Adrenal gland (tissue), 12 donors: ENCODE data around the gene BRSK2. TPM values are rescaled to one million over a fixed set of nuclear protein-coding genes. Genes with fewer than 3 reads are reported as not detected.
A peak's percentile ranks its signal among the peaks of the same experiment; 100 is the strongest.

Experiments used
- DNase-seq, 7 donors: peaks; one replicate each; pipeline ENCODE4 v3.0.0-alpha.2; 2019 to 2020
- H3K27ac ChIP-seq, 5 donors: fragments of 200-600 bp; sonication (generic) in 4 of 5; 1 replicate in 3 of 5; 2 replicates in 2 of 5; pipeline versions ENCODE4 v1.5.1 to v1.8.0; 2016 to 2020; ENCODE audit warnings: mild to moderate bottlenecking in 1 of 5
- H3K27me3 ChIP-seq: fragments of 200-600 bp; 2 replicates; pipeline ENCODE4 v1.8.0; 2021
- H3K36me3 ChIP-seq, 2 donors: fragments of 200-600 bp; replicated peaks in 1 of 2; 1 replicate in 1 of 2; 2 replicates in 1 of 2; pipeline versions ENCODE4 v1.5.1 to v1.8.0; 2018 to 2022
- H3K4me1 ChIP-seq, 2 donors: fragments of 200-600 bp; replicated peaks in 1 of 2; 1 replicate in 1 of 2; 2 replicates in 1 of 2; pipeline versions ENCODE4 v1.5.1 to v1.8.0; 2018 to 2021
- H3K4me3 ChIP-seq, 4 donors: fragments of 200-600 bp; sonication (generic) in 3 of 4; one replicate each; pipeline ENCODE4 v1.5.1; 2016 to 2018
- H3K9me3 ChIP-seq, 3 donors: fragments of 200-600 bp; sonication (generic) in 1 of 3; replicated peaks in 1 of 3; 1 replicate in 2 of 3; 2 replicates in 1 of 3; pipeline versions ENCODE4 v1.5.1 to v1.8.0; 2016 to 2021
- POLR2A ChIP-seq, 2 donors: fragments of 450-650 bp; IDR thresholded peaks; one replicate each; pipeline ENCODE4 v1.6.1; 2017; ENCODE audit warnings: antibody characterized with exemption in 2 of 2, mild to moderate bottlenecking in 2 of 2, moderate library complexity in 1 of 2
- WGBS, 4 donors: extraction: QIAGEN DNeasy Blood & Tissue Kit in 2 of 4; methylation state at CpG; one replicate each; pipeline versions ENCODE4 v1.1.5 to v1.1.7; 2013 to 2017; 5-methylcytosine and 5-hydroxymethylcytosine counted together
- intact Hi-C, 2 donors: fragments of 100-400 bp; cut with DNase I; formaldehyde crosslinking; loops; one replicate each; pipeline versions ENCODE4 v1.14.1 to v1.15.0; 2022 to 2023
- polyA plus RNA-seq, 3 donors: library from polyadenylated mRNA; stranded (reverse); fragments of 200-250 nt in 2 of 3; fragments of 350-450 nt in 1 of 3; fragmentation: Illumina TruSeq in 1 of 3; extraction: RNeasy Lipid Tissue Mini Kit (QIAGEN cat#74804) in 1 of 3; gene quantifications; one replicate each; pipeline ENCODE4 v1.2.3, GENCODE V29; 2013 to 2014
- total RNA-seq, 9 donors: library from RNA; depleted of rRNA in 4 of 9; stranded (reverse); fragments of >200 nt in 4 of 9; fragments of 120-200 nt in 1 of 9; fragmentation: NEBNext Ultra II Directional in 1 of 9; extraction: Animal tissue kit (Norgen Biotek cat#: 25700) in 1 of 9; gene quantifications; one replicate each; pipeline versions ENCODE4 v1.1.0 to v1.2.4, GENCODE V29; 2013 to 2023
- TF ChIP-seq, protein P1 (sequence below), 6 experiments: fragments of 450-650 bp in 4 of 6; fragments of 200-600 bp in 2 of 6; sonication (generic) in 1 of 6; IDR thresholded peaks; 1 replicate in 5 of 6; 2 replicates in 1 of 6; pipeline versions ENCODE4 v1.5.1 to v1.8.0; 2016 to 2021; ENCODE audit warnings: antibody characterized with exemption in 6 of 6, mild to moderate bottlenecking in 2 of 6, moderate library complexity in 1 of 6
- donor health status: healthy with polysubstance abuse.
- donor health status: Bipolar disorder and iron deficiency.
- donor health status: DM: yes; HTN: yes; CAD: no.
- donor health status: DM: no; HTN: no; CAD: no.
- donor health status: DM: no; HTN: no; CAD: no.
- donor health status: DM: yes; HTN: yes; CAD: no.

Gene BRSK2
- total and polyA plus RNA-seq, 12 donors: 0.18 to 24.5 (median 1.4) TPM; not detected in 1

DNA sequence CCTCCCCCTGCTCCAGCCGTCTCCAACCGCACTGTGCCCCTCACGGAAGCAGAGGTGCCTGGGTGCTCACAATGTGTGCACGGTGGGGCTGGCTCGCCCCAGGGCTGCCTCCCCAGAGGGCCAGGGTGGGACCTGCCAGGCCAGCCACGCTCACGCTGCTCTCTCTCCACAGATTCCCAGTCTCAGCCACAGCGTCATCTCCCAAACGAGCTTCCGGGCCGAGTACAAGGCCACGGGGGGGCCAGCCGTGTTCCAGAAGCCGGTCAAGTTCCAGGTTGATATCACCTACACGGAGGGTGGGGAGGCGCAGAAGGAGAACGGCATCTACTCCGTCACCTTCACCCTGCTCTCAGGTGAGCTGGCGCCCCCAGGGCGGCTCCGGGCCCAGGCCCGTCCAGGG, 66.4 kb downstream of the BRSK2 start:
- WGBS, 4 donors: 30 to 60% (median 53%) methylated on average over 5 to 22 of the region's 22 CpGs
- no peaks in the 10 kb centered on the region for H3K36me3 ChIP-seq
- peaks cover 0 to 16% of the 10 kb centered on the region in 2 donors for H3K4me1 ChIP-seq
- peak in 5 of 7 donors; percentile 45 to 73 (median 62) for DNase-seq
- H3K27me3 ChIP-seq: no peaks in the 10 kb centered on the region
- H3K27ac ChIP-seq: no peak overlapping the region
- no peak overlapping the region for H3K4me3 ChIP-seq
- no peaks in the 10 kb centered on the region for H3K9me3 ChIP-seq
- intact Hi-C loops: no loop called here
- TF ChIP-seq, protein P1, sequence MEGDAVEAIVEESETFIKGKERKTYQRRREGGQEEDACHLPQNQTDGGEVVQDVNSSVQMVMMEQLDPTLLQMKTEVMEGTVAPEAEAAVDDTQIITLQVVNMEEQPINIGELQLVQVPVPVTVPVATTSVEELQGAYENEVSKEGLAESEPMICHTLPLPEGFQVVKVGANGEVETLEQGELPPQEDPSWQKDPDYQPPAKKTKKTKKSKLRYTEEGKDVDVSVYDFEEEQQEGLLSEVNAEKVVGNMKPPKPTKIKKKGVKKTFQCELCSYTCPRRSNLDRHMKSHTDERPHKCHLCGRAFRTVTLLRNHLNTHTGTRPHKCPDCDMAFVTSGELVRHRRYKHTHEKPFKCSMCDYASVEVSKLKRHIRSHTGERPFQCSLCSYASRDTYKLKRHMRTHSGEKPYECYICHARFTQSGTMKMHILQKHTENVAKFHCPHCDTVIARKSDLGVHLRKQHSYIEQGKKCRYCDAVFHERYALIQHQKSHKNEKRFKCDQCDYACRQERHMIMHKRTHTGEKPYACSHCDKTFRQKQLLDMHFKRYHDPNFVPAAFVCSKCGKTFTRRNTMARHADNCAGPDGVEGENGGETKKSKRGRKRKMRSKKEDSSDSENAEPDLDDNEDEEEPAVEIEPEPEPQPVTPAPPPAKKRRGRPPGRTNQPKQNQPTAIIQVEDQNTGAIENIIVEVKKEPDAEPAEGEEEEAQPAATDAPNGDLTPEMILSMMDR (IDR thresholded peaks at IDR 0.05): no peak
- TF ChIP-seq POLR2A (IDR thresholded peaks at IDR 0.05): no peak

DNA sequence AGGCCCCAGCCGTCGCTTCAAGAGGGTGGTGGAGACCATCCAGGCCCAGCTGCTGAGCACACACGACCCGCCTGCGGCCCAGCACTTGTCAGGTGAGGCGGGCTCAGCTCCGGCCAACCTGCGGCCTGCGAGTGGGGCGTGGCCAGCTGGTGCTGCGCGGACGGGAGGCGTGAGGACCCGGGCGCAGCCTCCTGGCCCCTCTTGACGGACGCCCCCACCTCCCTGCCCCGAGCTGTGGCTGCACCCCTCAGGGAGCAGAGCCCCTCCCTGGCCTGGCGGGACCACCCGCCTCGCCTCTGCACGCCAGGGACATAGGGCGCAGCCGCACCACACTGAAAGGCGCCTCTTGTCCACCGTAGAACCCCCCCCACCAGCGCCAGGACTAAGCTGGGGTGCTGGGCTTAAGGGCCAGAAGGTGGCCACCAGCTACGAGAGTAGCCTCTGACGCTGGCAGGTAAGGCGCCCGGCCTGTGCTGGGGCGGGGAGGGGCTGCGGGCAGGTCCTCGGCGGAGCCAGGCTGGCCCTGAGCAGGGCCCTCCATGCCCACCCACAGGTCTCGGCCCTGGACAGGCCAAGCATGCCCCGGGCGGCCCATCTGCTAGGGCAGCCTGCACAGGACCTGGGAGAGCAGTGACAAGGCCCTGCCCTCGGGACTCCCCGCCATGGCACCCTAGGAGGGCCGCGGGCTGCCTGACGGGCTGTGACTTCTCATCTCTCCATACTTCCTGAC, 67.0 kb downstream of the BRSK2 start:
- 85 to 95% (median 90%) methylated on average over 10 to 44 of the region's 44 CpGs for WGBS, 4 donors
- Histone ChIP-seq H3K36me3 (no peaks in the 10 kb centered on the region), H3K27me3 (no peaks in the 10 kb centered on the region), H3K4me3 (no peak overlapping the region), H3K4me1 (peaks cover 0 to 16% of the 10 kb centered on the region in 2 donors), H3K27ac (no peak overlapping the region), H3K9me3 (no peaks in the 10 kb centered on the region)
- TF ChIP-seq POLR2A (IDR thresholded peaks at IDR 0.05): no peak
- no peak for DNase-seq
- intact Hi-C loops: no loop called here

DNA sequence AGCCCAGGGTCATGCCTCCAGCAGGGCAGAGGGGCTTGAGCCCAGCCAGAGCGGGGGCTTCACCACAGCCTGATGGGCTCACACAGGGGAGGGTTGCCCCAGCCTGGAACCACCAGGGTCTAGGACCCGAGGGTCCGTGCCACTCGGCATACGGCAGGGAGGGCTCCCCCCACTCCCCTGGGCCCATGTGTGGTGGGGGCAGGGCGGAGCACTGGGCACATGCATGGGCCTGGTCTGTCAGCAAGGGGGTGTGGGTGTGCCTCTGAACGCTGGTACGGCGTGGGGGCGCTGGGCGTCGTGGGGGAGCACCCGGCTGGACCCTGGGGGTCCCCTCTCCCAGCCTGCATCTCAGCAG, 67.6 kb downstream of the BRSK2 start:
- no peak for DNase-seq
- Histone ChIP-seq H3K4me1 (peaks cover 0 to 16% of the 10 kb centered on the region in 2 donors), H3K9me3 (no peaks in the 10 kb centered on the region), H3K36me3 (no peaks in the 10 kb centered on the region), H3K27me3 (no peaks in the 10 kb centered on the region), H3K4me3 (no peak overlapping the region), H3K27ac (no peak overlapping the region)
- TF ChIP-seq, protein P1 (IDR thresholded peaks at IDR 0.05): no peak
- no peak for TF ChIP-seq POLR2A (IDR thresholded peaks at IDR 0.05)
- WGBS, 4 donors: 79 to 90% (median 83%) methylated on average over 2 to 13 of the region's 13 CpGs
- intact Hi-C loops: no loop called here

DNA sequence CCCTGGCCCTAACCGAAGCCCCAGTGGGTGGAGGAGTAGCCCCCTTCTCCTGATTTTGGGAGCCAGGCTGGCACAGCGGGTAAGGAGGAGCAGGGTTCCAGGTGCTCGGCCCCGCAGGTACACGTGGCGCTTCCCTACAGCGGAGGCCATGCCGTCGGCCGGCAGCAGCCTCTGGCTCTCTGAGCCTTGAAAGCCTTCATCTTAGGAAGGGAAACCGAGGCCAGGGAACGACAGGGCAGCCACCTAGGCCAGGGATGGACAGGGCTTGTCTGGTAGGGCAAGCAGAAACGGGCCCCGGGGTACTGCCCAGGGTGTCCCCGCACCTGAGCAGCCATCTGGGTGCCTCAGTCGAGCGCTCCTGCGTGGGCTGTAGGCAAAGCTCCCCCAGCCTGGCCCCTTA, 68.1 kb downstream of the BRSK2 start:
- Histone ChIP-seq H3K27me3 (no peaks in the 10 kb centered on the region), H3K27ac (no peak overlapping the region), H3K9me3 (no peaks in the 10 kb centered on the region), H3K4me1 (peaks cover 0 to 16% of the 10 kb centered on the region in 2 donors), H3K36me3 (no peaks in the 10 kb centered on the region), H3K4me3 (no peak overlapping the region)
- intact Hi-C loops: no loop called here
- 86 to 91% methylated on average over 18 of the region's 18 CpGs; no CpG with 5 or more reads in 2 of the 4 donors for WGBS, 4 donors
- TF ChIP-seq, protein P1 (IDR thresholded peaks at IDR 0.05): no peak
- TF ChIP-seq POLR2A (IDR thresholded peaks at IDR 0.05): no peak
- no peak for DNase-seq
